Activated CD4-positive, alpha-beta T cell treated with anti-CD3 and anti-CD28 coated beads, Interleukin-2, amount 50 U/mL, for 4 hours (primary cell): ENCODE data around the gene MUSK.

Source experiments
- DNase-seq, 2 experiments: peaks; one replicate each; pipeline ENCODE4 v3.0.0-alpha.2; 2020

MUSK gene

GRCh38 chr9:110700953-110701352 is 32.4 kb downstream of the MUSK start:
- DNase-seq: no peak

- DNase-seq: no peak
Observed at GRCh38 chr9:110703669-110704068, 35.1 kb downstream of the MUSK start.

DNA sequence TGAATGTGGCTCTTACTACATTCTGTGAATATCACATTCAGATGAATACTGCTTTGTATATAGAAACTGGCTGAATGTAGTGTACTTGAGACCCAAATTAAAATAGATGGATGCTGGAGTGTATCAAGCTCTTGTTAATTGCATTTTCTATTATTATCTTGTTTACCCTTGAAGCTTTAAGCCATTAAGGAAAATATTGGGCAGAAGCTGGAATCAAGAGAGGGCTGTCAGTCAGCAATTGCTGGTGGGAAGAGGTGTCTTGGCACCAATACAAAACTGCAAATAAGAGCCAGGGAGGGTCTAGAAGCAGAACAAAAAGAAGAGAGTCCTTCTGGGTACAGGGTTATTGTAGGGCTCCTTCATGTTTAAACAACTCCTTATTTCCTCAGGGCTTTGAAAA is 38.8 kb downstream of the MUSK start:
- no peak for DNase-seq

DNA sequence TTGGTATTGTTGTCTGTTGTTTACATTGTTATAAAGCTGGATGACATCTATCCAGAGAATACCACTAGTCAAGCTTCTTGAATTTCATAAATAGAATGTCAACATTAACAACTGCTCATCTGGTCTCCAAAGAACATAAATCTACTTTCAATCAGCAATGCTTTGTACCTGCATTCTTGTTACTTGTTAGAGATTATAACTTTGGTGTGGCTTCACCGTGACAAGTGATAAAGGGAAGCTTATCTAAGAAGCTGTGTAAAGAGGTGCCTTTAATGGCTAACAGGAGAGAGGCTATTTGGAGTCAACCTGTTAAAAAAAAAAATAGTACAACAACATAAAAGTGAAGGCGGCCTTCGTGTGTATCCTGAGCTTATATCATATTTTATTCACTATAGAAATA is 41.8 kb downstream of the MUSK start:
- DNase-seq: no peak

GRCh38 chr9:110712955-110713354 is 44.4 kb downstream of the MUSK start:
- DNase-seq: no peak

GRCh38 chr9:110714314-110714713 is 45.7 kb downstream of the MUSK start:
- no peak for DNase-seq

GRCh38 chr9:110728058-110728457 is 59.5 kb downstream of the MUSK start:
- no peak for DNase-seq

DNA sequence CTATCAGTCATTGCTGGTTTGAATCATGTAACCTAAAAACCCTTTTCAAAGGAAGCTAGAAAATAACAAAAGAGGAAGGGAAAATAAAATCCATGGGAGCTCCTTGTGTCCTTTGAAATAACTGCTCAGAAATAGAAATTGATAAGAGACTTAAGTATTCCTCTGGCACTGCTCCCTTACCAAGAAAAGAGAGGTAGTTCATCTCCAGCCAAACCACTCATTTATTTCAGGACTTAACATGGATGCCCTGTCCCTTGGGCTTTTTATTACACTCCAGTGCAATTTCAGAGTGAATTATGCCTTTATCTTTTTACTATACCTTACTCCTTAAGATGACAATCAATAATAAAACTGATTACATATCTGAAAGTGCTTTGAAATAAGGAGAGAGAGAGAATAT is 61.0 kb downstream of the MUSK start:
- no peak for DNase-seq

DNA sequence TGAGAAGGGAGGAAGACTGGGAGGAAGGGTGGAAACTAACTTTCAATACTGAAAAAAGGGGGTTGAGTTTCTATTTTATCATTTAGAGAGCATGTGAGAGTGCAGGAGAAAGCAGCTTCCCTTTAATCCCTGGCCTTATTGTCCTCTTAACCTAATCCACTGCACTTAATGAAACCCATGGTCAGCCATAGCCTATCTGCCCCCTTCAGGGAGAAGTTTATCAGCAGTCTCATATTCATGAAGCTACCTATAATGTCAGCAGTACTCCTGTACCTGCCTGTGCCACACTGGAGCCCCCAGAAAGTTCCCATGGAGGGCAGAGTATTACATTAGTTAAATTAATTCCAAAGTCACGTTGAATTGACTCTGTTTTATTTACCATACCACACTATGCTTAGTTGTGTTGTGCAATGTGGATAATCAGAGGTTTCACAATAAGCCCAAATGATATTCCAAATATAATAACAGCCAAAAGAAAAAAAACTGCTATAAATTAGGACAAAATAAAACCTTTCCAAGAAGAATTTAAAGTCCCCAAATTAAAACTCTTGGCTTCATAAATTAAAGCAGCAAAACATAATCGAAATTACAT is 62.9 kb downstream of the MUSK start:
- DNase-seq: no peak

- DNase-seq: no peak
Observed at GRCh38 chr9:110738982-110739381, 70.4 kb downstream of the MUSK start.

DNA sequence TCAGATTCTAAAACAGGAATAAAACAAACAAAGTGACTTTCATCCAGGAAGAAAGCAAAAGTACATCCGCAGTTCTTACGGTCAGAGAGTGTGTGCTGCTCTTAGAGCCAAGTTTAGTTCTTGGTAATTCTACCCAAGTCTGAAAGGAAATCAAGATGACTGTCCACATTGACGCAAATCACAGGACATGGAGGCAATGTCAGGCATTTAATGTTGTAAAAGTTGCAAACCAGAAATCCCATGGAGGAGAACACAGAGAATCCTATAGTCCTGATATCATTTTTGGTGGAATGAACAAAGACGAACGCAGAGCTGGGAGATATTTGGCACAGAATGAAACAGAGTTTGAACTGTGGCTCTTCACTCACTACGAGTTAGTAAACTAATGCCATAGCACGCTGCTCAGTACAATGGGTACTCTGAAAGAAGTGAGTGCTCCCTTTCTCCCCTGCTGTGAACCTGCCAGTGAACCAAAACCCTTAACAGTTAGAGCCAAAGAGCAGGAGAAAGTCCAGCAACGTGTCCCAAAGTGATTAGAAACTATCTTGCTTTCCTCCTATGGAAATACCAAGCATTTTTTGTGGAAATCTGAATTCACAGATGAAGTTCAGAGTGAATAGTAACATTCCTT is 74.3 kb downstream of the MUSK start:
- no peak for DNase-seq

GRCh38 chr9:110744715-110745384 is 76.3 kb downstream of the MUSK start:
- no peak for DNase-seq

GRCh38 chr9:110745676-110746075 is 77.1 kb downstream of the MUSK start:
- DNase-seq: no peak

DNA sequence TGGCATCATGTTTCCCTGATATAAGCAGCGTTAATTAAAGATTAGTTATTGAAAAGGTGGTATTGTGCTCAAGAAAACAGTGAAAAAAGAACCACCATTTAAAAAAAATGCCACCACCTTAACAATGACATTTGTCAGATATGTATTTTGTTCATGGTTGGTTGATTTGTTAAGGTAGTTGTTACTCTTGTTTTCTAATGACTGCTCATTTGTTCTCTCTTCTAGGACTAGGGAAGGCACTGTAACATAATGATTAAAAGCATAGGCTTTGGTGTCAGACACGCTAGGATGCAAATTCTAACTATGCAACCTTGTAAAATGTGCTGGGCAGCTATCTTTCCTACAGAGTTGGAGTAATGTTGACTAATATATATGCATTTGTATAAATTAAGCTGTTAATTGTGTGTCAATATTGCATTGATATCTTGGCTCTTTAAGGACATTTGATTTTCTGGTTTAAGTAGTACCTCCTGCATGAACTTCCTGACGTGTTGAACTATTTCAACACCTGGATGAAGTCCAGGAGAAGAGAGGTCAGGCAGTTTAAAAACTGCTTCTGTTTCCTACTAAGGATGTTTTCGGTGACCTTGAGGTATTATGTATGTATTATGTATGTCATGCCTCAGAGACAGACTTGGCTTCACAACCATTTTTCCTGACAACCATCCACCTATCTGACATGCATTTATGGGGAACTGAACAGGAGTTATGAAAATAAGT is 77.8 kb downstream of the MUSK start:
- DNase-seq: no peak

GRCh38 chr9:110748251-110748893 is 79.8 kb downstream of the MUSK start:
- no peak for DNase-seq

- no peak for DNase-seq
Observed at GRCh38 chr9:110750272-110750671, 81.7 kb downstream of the MUSK start.

DNA sequence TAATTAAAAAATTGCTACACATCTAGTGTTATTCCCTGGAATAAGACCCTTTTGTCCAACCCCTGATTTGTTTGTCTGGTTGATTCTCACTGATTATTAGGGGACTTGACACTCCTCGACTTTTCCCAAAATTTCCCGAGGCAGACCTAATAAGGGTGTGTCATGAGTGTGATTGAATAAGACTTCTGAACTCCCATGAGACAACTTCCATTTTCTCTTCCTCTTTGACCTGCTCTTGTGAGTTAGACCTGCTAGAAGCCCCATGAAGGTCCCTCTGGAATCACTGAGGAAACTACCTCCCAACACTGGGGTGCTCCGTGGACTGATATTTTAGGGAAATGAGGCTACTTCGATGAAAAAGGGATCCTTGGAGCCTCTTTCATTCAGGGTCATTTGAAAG is 83.4 kb downstream of the MUSK start:
- no peak for DNase-seq

DNA sequence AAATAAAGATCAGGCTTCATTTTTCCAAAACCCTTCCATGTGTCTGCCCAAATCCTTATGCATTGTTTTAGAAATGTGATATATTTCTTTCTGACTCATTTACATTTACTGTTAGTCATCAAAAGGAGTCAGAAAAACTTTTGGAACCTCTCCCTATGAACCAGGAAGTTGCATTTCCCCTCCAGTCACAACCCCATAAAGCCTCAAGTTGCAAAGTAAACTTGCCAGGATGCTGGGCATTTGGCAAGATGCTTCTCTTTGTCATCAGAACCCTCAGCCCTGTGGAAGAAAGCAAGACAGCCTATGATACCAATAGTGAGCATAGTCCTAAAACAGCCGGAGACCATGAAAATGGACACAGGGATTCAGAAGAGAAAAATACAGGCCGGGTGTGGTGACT is 84.2 kb downstream of the MUSK start:
- DNase-seq: no peak

GRCh38 chr9:110753731-110754231 is 85.2 kb downstream of the MUSK start:
- DNase-seq: no peak

- no peak for DNase-seq
Observed at GRCh38 chr9:110755179-110755578, 86.6 kb downstream of the MUSK start.

GRCh38 chr9:110758201-110758600 is 89.6 kb downstream of the MUSK start:
- DNase-seq: no peak

DNA sequence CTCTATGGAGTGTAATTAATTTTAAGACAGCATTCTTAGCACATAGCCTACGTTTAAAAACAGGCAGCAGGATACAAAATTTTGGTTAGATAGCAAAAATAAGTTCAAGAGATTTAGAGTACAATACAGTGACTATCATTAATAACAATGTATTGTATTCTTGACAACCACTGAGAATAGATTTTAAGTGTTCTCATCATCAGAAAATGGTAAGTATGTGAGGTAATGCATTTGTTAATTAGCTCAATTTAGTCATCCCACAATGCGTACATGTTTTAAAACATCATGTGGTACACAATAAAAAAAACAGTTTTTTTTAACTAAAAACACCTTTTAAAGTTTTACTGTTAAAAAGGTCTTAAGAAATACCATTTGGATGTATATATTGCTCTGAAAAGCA is 94.2 kb downstream of the MUSK start:
- no peak for DNase-seq

DNA sequence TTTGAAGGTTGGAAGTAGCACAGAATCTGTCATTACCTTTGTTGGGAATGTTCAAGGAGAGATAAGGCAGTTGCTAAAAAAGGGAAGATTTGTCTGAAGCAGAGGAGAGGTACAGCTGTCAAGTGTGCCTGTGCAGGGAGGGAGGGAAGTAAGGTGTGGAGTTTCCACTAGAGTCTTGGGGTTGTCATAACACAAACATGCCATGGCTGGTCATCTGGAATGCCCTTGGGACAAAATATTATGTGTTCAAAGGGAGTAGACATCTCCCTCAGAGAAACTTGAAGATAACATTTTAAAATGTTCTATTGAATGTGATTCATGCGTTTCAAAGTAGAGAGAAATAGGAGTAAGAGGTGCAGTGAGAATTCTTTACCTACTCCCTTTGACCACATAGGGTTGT is 95.0 kb downstream of the MUSK start:
- no peak for DNase-seq
